Spleen (tissue), 11 donors: ENCODE measurements around the gene PDLIM5. TPM values are rescaled to one million over a fixed set of nuclear protein-coding genes. Genes with fewer than 3 reads are reported as not detected.

Source experiments
- DNase-seq: peaks from one replicate; pipeline ENCODE4 v3.0.0-alpha.2; 2020
- H3K27ac ChIP-seq, 8 donors: fragments of 200-600 bp; sonication (generic) in 7 of 8; 1 replicate in 4 of 8; 2 replicates in 4 of 8; pipeline versions ENCODE4 v1.5.0 to v1.8.0; 2016 to 2021; ENCODE audit warnings: inconsistent platforms in 4 of 8, mild to moderate bottlenecking in 4 of 8, moderate library complexity in 1 of 8
- H3K27me3 ChIP-seq, 7 donors: fragments of 200-600 bp; sonication (generic) in 6 of 7; replicated peaks in 1 of 7; 1 replicate in 4 of 7; 2 replicates in 3 of 7; pipeline versions ENCODE4 v1.5.0 to v1.8.0; 2016 to 2021; ENCODE audit warnings: inconsistent platforms in 3 of 7, mild to moderate bottlenecking in 1 of 7
- H3K36me3 ChIP-seq, 6 donors: fragments of 200-600 bp; sonication (generic) in 5 of 6; 1 replicate in 4 of 6; 2 replicates in 2 of 6; pipeline versions ENCODE4 v1.5.0 to v1.8.0; 2016 to 2021; ENCODE audit warnings: inconsistent platforms in 2 of 6
- H3K4me1 ChIP-seq, 6 donors: fragments of 200-600 bp; sonication (generic) in 5 of 6; 1 replicate in 3 of 6; 2 replicates in 3 of 6; pipeline versions ENCODE4 v1.5.0 to v1.8.0; 2016 to 2021; ENCODE audit warnings: inconsistent platforms in 3 of 6
- H3K4me3 ChIP-seq, 8 donors: fragments of 200-600 bp; sonication (generic) in 7 of 8; 1 replicate in 4 of 8; 2 replicates in 4 of 8; pipeline versions ENCODE4 v1.5.0 to v1.8.0; 2016 to 2021; ENCODE audit warnings: inconsistent platforms in 4 of 8, mild to moderate bottlenecking in 4 of 8, moderate library complexity in 2 of 8
- H3K9me3 ChIP-seq, 8 donors: fragments of 200-600 bp; sonication (generic) in 7 of 8; 1 replicate in 4 of 8; 2 replicates in 4 of 8; pipeline versions ENCODE4 v1.5.0 to v1.8.0; 2016 to 2021; ENCODE audit warnings: inconsistent platforms in 4 of 8
- POLR2A ChIP-seq, 3 donors: fragments of 450-650 bp; IDR thresholded peaks; one replicate each; pipeline ENCODE4 v1.5.1; 2017; ENCODE audit warnings: antibody characterized with exemption in 3 of 3, mild to moderate bottlenecking in 1 of 3
- POLR2AphosphoS5 ChIP-seq, 3 donors: sonication (generic); formaldehyde crosslinking; IDR thresholded peaks; one replicate each; pipeline ENCODE4 v1.5.1; 2017; ENCODE audit warnings: antibody characterized with exemption in 3 of 3
- whole genome bisulfite sequencing, 5 donors: extraction: QIAGEN DNeasy Blood & Tissue Kit in 3 of 5; methylation state at CpG; one replicate each; pipeline versions ENCODE4 v1.1.5 to v1.1.7; 2013 to 2018; 5-methylcytosine and 5-hydroxymethylcytosine counted together
- intact Hi-C: fragments of 100-400 bp; cut with DNase I; formaldehyde crosslinking; loops from one replicate; pipeline ENCODE4 v1.15.0; 2023; ENCODE audit warnings: low total_unique reads
- polyA plus RNA-seq, 3 donors: library from polyadenylated mRNA; stranded (reverse); fragments of 200-250 nt; gene quantifications; one replicate each; pipeline ENCODE4 v1.2.1, GENCODE V29; 2013
- total RNA-seq, 7 donors: library from RNA; depleted of rRNA in 3 of 7; stranded (reverse); fragments of >200 nt in 3 of 7; fragmentation: NEBNext Ultra II Directional in 4 of 7; extraction: Animal tissue kit (Norgen Biotek cat#: 25700) in 4 of 7; gene quantifications; one replicate each; pipeline versions ENCODE4 v1.1.0 to v1.2.1, GENCODE V29; 2016 to 2021
- TF ChIP-seq, protein P1 (sequence below), 11 experiments: fragments of 200-600 bp in 7 of 11; fragments of 450-650 bp in 4 of 11; sonication (generic) in 4 of 11; IDR thresholded peaks in 8 of 11; conservative IDR thresholded peaks in 3 of 11; 1 replicate in 7 of 11; 2 replicates in 4 of 11; pipeline versions ENCODE4 v1.4.0 to v1.8.0; 2016 to 2021; ENCODE audit warnings: antibody characterized with exemption in 11 of 11, inconsistent platforms in 4 of 11, mild to moderate bottlenecking in 1 of 11
- donor health status: healthy with polysubstance abuse.
- donor health status: DM: no; HTN: no; CAD: no; lungs with moderate emphysema.
- donor health status: DM: no; HTN: no; CAD: no.
- donor health status: Bipolar disorder and iron deficiency.
- donor health status: healthy.
- donor health status: DM: no; HTN: no; CAD: no.
- donor health status: DM: yes; HTN: yes; CAD: no.

Gene PDLIM5
- total and polyA plus RNA-seq, 10 donors: 9.4 to 182 (median 74.9) TPM

GRCh38 chr4:94559351-94559806 is 107.6 kb downstream of the PDLIM5 start:
- H3K9me3 ChIP-seq: no peaks in the 10 kb centered on the region
- DNase-seq: no peak
- TF ChIP-seq POLR2A (IDR thresholded peaks at IDR 0.05): no peak
- TF ChIP-seq, protein P1, sequence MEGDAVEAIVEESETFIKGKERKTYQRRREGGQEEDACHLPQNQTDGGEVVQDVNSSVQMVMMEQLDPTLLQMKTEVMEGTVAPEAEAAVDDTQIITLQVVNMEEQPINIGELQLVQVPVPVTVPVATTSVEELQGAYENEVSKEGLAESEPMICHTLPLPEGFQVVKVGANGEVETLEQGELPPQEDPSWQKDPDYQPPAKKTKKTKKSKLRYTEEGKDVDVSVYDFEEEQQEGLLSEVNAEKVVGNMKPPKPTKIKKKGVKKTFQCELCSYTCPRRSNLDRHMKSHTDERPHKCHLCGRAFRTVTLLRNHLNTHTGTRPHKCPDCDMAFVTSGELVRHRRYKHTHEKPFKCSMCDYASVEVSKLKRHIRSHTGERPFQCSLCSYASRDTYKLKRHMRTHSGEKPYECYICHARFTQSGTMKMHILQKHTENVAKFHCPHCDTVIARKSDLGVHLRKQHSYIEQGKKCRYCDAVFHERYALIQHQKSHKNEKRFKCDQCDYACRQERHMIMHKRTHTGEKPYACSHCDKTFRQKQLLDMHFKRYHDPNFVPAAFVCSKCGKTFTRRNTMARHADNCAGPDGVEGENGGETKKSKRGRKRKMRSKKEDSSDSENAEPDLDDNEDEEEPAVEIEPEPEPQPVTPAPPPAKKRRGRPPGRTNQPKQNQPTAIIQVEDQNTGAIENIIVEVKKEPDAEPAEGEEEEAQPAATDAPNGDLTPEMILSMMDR (IDR thresholded peaks at IDR 0.05 in 8 of 11, conservative IDR thresholded peaks at IDR 0.05 in 3 of 11): no peak
- no peak for TF ChIP-seq POLR2AphosphoS5 (IDR thresholded peaks at IDR 0.05)
- H3K27me3 ChIP-seq: no peaks in the 10 kb centered on the region
- no peak overlapping the region for H3K4me3 ChIP-seq
- no peaks in the 10 kb centered on the region for H3K36me3 ChIP-seq
- intact Hi-C loops: no loop called here
- WGBS, 5 donors: 78 to 93% (median 88%) methylated on average over 3 of the region's 3 CpGs
- no peak overlapping the region for H3K27ac ChIP-seq
- peaks cover 0 to 16% (median 7%) of the 10 kb centered on the region in 6 donors for H3K4me1 ChIP-seq

- Histone ChIP-seq H3K4me1 (peaks cover 0 to 16% (median 7%) of the 10 kb centered on the region in 6 donors), H3K4me3 (no peak overlapping the region), H3K36me3 (no peaks in the 10 kb centered on the region), H3K9me3 (no peaks in the 10 kb centered on the region), H3K27me3 (no peaks in the 10 kb centered on the region), H3K27ac (peak overlapping the region in 4 of 8 donors; percentile 1 to 47 (median 16))
- intact Hi-C loops: no loop called here
- TF ChIP-seq POLR2AphosphoS5 (IDR thresholded peaks at IDR 0.05) (no peak), POLR2A (IDR thresholded peaks at IDR 0.05) (no peak)
- WGBS, 5 donors: 80 to 87% (median 85%) methylated on average over 5 of the region's 5 CpGs
- DNase-seq: no peak
Measured at GRCh38 chr4:94561249-94562024, 109.7 kb downstream of the PDLIM5 start.

GRCh38 chr4:94562285-94562684 is 110.5 kb downstream of the PDLIM5 start:
- WGBS, 5 donors: 88 to 94% (median 90%) methylated on average over 1 of the region's 1 CpG
- Histone ChIP-seq H3K4me3 (no peak overlapping the region), H3K36me3 (no peaks in the 10 kb centered on the region), H3K9me3 (no peaks in the 10 kb centered on the region), H3K27ac (peak overlapping the region in 3 of 8 donors; percentile 1 to 47 (median 4)), H3K27me3 (no peaks in the 10 kb centered on the region), H3K4me1 (peaks cover 0 to 16% (median 7%) of the 10 kb centered on the region in 6 donors)
- intact Hi-C loops: no loop called here
- no peak for DNase-seq
- TF ChIP-seq, protein P1 (IDR thresholded peaks at IDR 0.05 in 8 of 11, conservative IDR thresholded peaks at IDR 0.05 in 3 of 11): no peak
- TF ChIP-seq POLR2AphosphoS5 (IDR thresholded peaks at IDR 0.05) (no peak), POLR2A (IDR thresholded peaks at IDR 0.05) (no peak)

DNA sequence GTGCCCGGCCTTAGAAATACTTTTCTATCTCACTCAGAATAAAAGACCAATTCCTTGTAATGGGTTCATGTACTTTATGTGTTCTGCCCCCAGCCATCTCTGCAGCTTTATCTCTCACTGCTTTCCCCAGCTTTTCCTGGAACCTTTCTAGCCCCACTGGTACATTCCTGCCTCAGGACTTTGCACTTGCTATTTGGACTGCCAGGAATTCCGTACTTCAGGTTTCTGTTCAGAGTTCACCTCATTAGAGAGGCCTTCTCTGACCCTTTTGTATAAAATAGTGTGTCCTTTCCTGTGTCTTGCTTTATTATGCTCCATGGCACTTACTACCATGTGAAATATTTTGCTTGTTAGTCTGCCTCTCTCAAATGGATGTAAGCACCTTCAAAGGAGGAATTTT is 112.5 kb downstream of the PDLIM5 start:
- peaks cover 0 to 27% (median 16%) of the 10 kb centered on the region in 6 donors for H3K4me1 ChIP-seq
- TF ChIP-seq POLR2AphosphoS5 (IDR thresholded peaks at IDR 0.05): no peak
- TF ChIP-seq POLR2A (IDR thresholded peaks at IDR 0.05): no peak
- TF ChIP-seq, protein P1 (IDR thresholded peaks at IDR 0.05 in 8 of 11, conservative IDR thresholded peaks at IDR 0.05 in 3 of 11): no peak
- DNase-seq: no peak
- H3K27ac ChIP-seq: no peak overlapping the region
- 90 to 99% (median 93%) methylated on average over 2 of the region's 2 CpGs for WGBS, 5 donors
- no peaks in the 10 kb centered on the region for H3K9me3 ChIP-seq
- no peaks in the 10 kb centered on the region for H3K27me3 ChIP-seq
- H3K4me3 ChIP-seq: no peak overlapping the region
- no peaks in the 10 kb centered on the region for H3K36me3 ChIP-seq
- intact Hi-C loops: no loop called here
